ENCODE results near the gene DIS3L2. TPM values are rescaled to one million over a fixed set of nuclear protein-coding genes. Genes with fewer than 3 reads are reported as not detected.
A peak's percentile ranks its signal among the peaks of the same experiment; 100 is the strongest.

The DIS3L2 gene
- polyA plus RNA-seq, 2 donors = 16.6 to 23.3 TPM

GRCh38 chr2:232263295-232263694 is 301.8 kb downstream of the DIS3L2 start:
- H3K9me3 ChIP-seq (ENCODE audit: control insufficient read depth in 2 of 2, insufficient read depth in 1 of 2, low read depth in 1 of 2, low read length in 1 of 2) = no peaks in the 10 kb centered on the region
- H3K4me3 ChIP-seq (ENCODE audit: low read depth in 1 of 2, low read length in 2 of 2) = no peak overlapping the region
- peaks cover 14 to 15% of the 10 kb centered on the region in 2 donors for H3K36me3 ChIP-seq (ENCODE audit: control insufficient read depth in 2 of 2, insufficient read depth in 2 of 2, low read length in 1 of 2)
- 70 to 88% methylated on average over 15 of the region's 15 CpGs for WGBS, 2 donors
- H3K4me1 ChIP-seq (ENCODE audit: control insufficient read depth in 2 of 2, insufficient read depth in 2 of 2, low read length in 1 of 2) = peaks cover 0 to 2% of the 10 kb centered on the region in 2 donors
- H3K27me3 ChIP-seq (ENCODE audit: control insufficient read depth in 1 of 2, insufficient read depth in 2 of 2, low read length in 2 of 2) = no peaks in the 10 kb centered on the region
- H3K27ac ChIP-seq (ENCODE audit: low read depth in 2 of 2, low read length in 1 of 2) = no peak overlapping the region

- no peak overlapping the region for H3K27ac ChIP-seq (ENCODE audit: low read depth in 2 of 2, low read length in 1 of 2)
- peaks cover 12 to 15% of the 10 kb centered on the region in 2 donors for H3K36me3 ChIP-seq (ENCODE audit: control insufficient read depth in 2 of 2, insufficient read depth in 2 of 2, low read length in 1 of 2)
- 93% methylated on average over 4 of the region's 4 CpGs for WGBS, 2 donors
- H3K9me3 ChIP-seq (ENCODE audit: control insufficient read depth in 2 of 2, insufficient read depth in 1 of 2, low read depth in 1 of 2, low read length in 1 of 2) = no peaks in the 10 kb centered on the region
- H3K4me1 ChIP-seq (ENCODE audit: control insufficient read depth in 2 of 2, insufficient read depth in 2 of 2, low read length in 1 of 2) = peaks cover 0 to 2% of the 10 kb centered on the region in 2 donors
- no peak overlapping the region for H3K4me3 ChIP-seq (ENCODE audit: low read depth in 1 of 2, low read length in 2 of 2)
- H3K27me3 ChIP-seq (ENCODE audit: control insufficient read depth in 1 of 2, insufficient read depth in 2 of 2, low read length in 2 of 2) = no peaks in the 10 kb centered on the region
Measured at GRCh38 chr2:232264081-232264480, 302.6 kb downstream of the DIS3L2 start.

GRCh38 chr2:232265329-232265728 is 303.8 kb downstream of the DIS3L2 start:
- peaks cover 0 to 2% of the 10 kb centered on the region in 2 donors for H3K4me1 ChIP-seq (ENCODE audit: control insufficient read depth in 2 of 2, insufficient read depth in 2 of 2, low read length in 1 of 2)
- 61 to 77% methylated on average over 5 of the region's 5 CpGs for WGBS, 2 donors
- H3K9me3 ChIP-seq (ENCODE audit: control insufficient read depth in 2 of 2, insufficient read depth in 1 of 2, low read depth in 1 of 2, low read length in 1 of 2) = no peaks in the 10 kb centered on the region
- H3K27ac ChIP-seq (ENCODE audit: low read depth in 2 of 2, low read length in 1 of 2) = no peak overlapping the region
- H3K27me3 ChIP-seq (ENCODE audit: control insufficient read depth in 1 of 2, insufficient read depth in 2 of 2, low read length in 2 of 2) = no peaks in the 10 kb centered on the region
- H3K36me3 ChIP-seq (ENCODE audit: control insufficient read depth in 2 of 2, insufficient read depth in 2 of 2, low read length in 1 of 2) = peaks cover 10 to 15% of the 10 kb centered on the region in 2 donors
- H3K4me3 ChIP-seq (ENCODE audit: low read depth in 1 of 2, low read length in 2 of 2) = no peak overlapping the region

GRCh38 chr2:232268636-232269165 is 307.2 kb downstream of the DIS3L2 start:
- peaks cover 5 to 8% of the 10 kb centered on the region in 2 donors for H3K36me3 ChIP-seq (ENCODE audit: control insufficient read depth in 2 of 2, insufficient read depth in 2 of 2, low read length in 1 of 2)
- no peaks in the 10 kb centered on the region for H3K9me3 ChIP-seq (ENCODE audit: control insufficient read depth in 2 of 2, insufficient read depth in 1 of 2, low read depth in 1 of 2, low read length in 1 of 2)
- peaks cover 0 to 2% of the 10 kb centered on the region in 2 donors for H3K4me1 ChIP-seq (ENCODE audit: control insufficient read depth in 2 of 2, insufficient read depth in 2 of 2, low read length in 1 of 2)
- no peaks in the 10 kb centered on the region for H3K27me3 ChIP-seq (ENCODE audit: control insufficient read depth in 1 of 2, insufficient read depth in 2 of 2, low read length in 2 of 2)
- no peak overlapping the region for H3K27ac ChIP-seq (ENCODE audit: low read depth in 2 of 2, low read length in 1 of 2)
- WGBS, 2 donors = 90 to 95% methylated on average over 4 of the region's 4 CpGs
- no peak overlapping the region for H3K4me3 ChIP-seq (ENCODE audit: low read depth in 1 of 2, low read length in 2 of 2)

GRCh38 chr2:232269867-232270266 is 308.4 kb downstream of the DIS3L2 start:
- 93% methylated on average over 7 of the region's 7 CpGs for WGBS, 2 donors
- Histone ChIP-seq H3K4me1 (ENCODE audit: control insufficient read depth in 2 of 2, insufficient read depth in 2 of 2, low read length in 1 of 2) (peaks cover 0 to 3% of the 10 kb centered on the region in 2 donors), H3K36me3 (ENCODE audit: control insufficient read depth in 2 of 2, insufficient read depth in 2 of 2, low read length in 1 of 2) (peaks cover 0 to 5% of the 10 kb centered on the region in 2 donors), H3K4me3 (ENCODE audit: low read depth in 1 of 2, low read length in 2 of 2) (no peak overlapping the region), H3K27me3 (ENCODE audit: control insufficient read depth in 1 of 2, insufficient read depth in 2 of 2, low read length in 2 of 2) (no peaks in the 10 kb centered on the region), H3K9me3 (ENCODE audit: control insufficient read depth in 2 of 2, insufficient read depth in 1 of 2, low read depth in 1 of 2, low read length in 1 of 2) (no peaks in the 10 kb centered on the region), H3K27ac (ENCODE audit: low read depth in 2 of 2, low read length in 1 of 2) (no peak overlapping the region)

GRCh38 chr2:232273903-232274643 is 312.6 kb downstream of the DIS3L2 start:
- H3K27me3 ChIP-seq (ENCODE audit: control insufficient read depth in 1 of 2, insufficient read depth in 2 of 2, low read length in 2 of 2) = no peaks in the 10 kb centered on the region
- H3K4me1 ChIP-seq (ENCODE audit: control insufficient read depth in 2 of 2, insufficient read depth in 2 of 2, low read length in 1 of 2) = peaks cover 3 to 8% of the 10 kb centered on the region in 2 donors
- H3K9me3 ChIP-seq (ENCODE audit: control insufficient read depth in 2 of 2, insufficient read depth in 1 of 2, low read depth in 1 of 2, low read length in 1 of 2) = no peaks in the 10 kb centered on the region
- peaks cover 0 to 5% of the 10 kb centered on the region in 2 donors for H3K36me3 ChIP-seq (ENCODE audit: control insufficient read depth in 2 of 2, insufficient read depth in 2 of 2, low read length in 1 of 2)
- no peak overlapping the region for H3K4me3 ChIP-seq (ENCODE audit: low read depth in 1 of 2, low read length in 2 of 2)
- no peak overlapping the region for H3K27ac ChIP-seq (ENCODE audit: low read depth in 2 of 2, low read length in 1 of 2)
- WGBS, 2 donors = 62 to 81% methylated on average over 9 of the region's 9 CpGs

GRCh38 chr2:232275670-232276069 is 314.2 kb downstream of the DIS3L2 start:
- peaks cover 0 to 5% of the 10 kb centered on the region in 2 donors for H3K36me3 ChIP-seq (ENCODE audit: control insufficient read depth in 2 of 2, insufficient read depth in 2 of 2, low read length in 1 of 2)
- no peak overlapping the region for H3K4me3 ChIP-seq (ENCODE audit: low read depth in 1 of 2, low read length in 2 of 2)
- H3K4me1 ChIP-seq (ENCODE audit: control insufficient read depth in 2 of 2, insufficient read depth in 2 of 2, low read length in 1 of 2) = peaks cover 3 to 10% of the 10 kb centered on the region in 2 donors
- H3K27me3 ChIP-seq (ENCODE audit: control insufficient read depth in 1 of 2, insufficient read depth in 2 of 2, low read length in 2 of 2) = no peaks in the 10 kb centered on the region
- 62 to 68% methylated on average over 5 of the region's 5 CpGs for WGBS, 2 donors
- no peaks in the 10 kb centered on the region for H3K9me3 ChIP-seq (ENCODE audit: control insufficient read depth in 2 of 2, insufficient read depth in 1 of 2, low read depth in 1 of 2, low read length in 1 of 2)
- H3K27ac ChIP-seq (ENCODE audit: low read depth in 2 of 2, low read length in 1 of 2) = peak overlapping the region; percentile 19 to 26

- 57 to 69% methylated on average over 8 of the region's 8 CpGs for WGBS, 2 donors
- H3K36me3 ChIP-seq (ENCODE audit: control insufficient read depth in 2 of 2, insufficient read depth in 2 of 2, low read length in 1 of 2) = peaks cover 0 to 5% of the 10 kb centered on the region in 2 donors
- peak overlapping the region in 1 of 2 donors; percentile 26 for H3K27ac ChIP-seq (ENCODE audit: low read depth in 2 of 2, low read length in 1 of 2)
- H3K4me3 ChIP-seq (ENCODE audit: low read depth in 1 of 2, low read length in 2 of 2) = no peak overlapping the region
- peaks cover 3 to 12% of the 10 kb centered on the region in 2 donors for H3K4me1 ChIP-seq (ENCODE audit: control insufficient read depth in 2 of 2, insufficient read depth in 2 of 2, low read length in 1 of 2)
- no peaks in the 10 kb centered on the region for H3K9me3 ChIP-seq (ENCODE audit: control insufficient read depth in 2 of 2, insufficient read depth in 1 of 2, low read depth in 1 of 2, low read length in 1 of 2)
- H3K27me3 ChIP-seq (ENCODE audit: control insufficient read depth in 1 of 2, insufficient read depth in 2 of 2, low read length in 2 of 2) = no peaks in the 10 kb centered on the region
Measured at GRCh38 chr2:232276084-232276732, 314.7 kb downstream of the DIS3L2 start.

GRCh38 chr2:232276733-232277313 is 315.3 kb downstream of the DIS3L2 start:
- Histone ChIP-seq H3K9me3 (ENCODE audit: control insufficient read depth in 2 of 2, insufficient read depth in 1 of 2, low read depth in 1 of 2, low read length in 1 of 2) (no peaks in the 10 kb centered on the region), H3K27me3 (ENCODE audit: control insufficient read depth in 1 of 2, insufficient read depth in 2 of 2, low read length in 2 of 2) (no peaks in the 10 kb centered on the region), H3K36me3 (ENCODE audit: control insufficient read depth in 2 of 2, insufficient read depth in 2 of 2, low read length in 1 of 2) (peaks cover 4 to 5% of the 10 kb centered on the region in 2 donors), H3K4me1 (ENCODE audit: control insufficient read depth in 2 of 2, insufficient read depth in 2 of 2, low read length in 1 of 2) (peaks cover 3 to 12% of the 10 kb centered on the region in 2 donors), H3K27ac (ENCODE audit: low read depth in 2 of 2, low read length in 1 of 2) (no peak overlapping the region), H3K4me3 (ENCODE audit: low read depth in 1 of 2, low read length in 2 of 2) (no peak overlapping the region)
- 60 to 69% methylated on average over 8 of the region's 8 CpGs for WGBS, 2 donors

Measured in esophagus (tissue), 2 donors.